Effector memory CD4-positive, alpha-beta T cell (primary cell): Measurements from ENCODE around the gene CAP2.

Experiments used
- DNase-seq, 3 donors: peaks; one replicate each; pipeline ENCODE4 v3.0.0-alpha.2; 2020
- H3K27ac ChIP-seq: 2 replicates; pipeline ENCODE4 v1.7.0; 2013; ENCODE audit warnings: mild to moderate bottlenecking, low read length, moderate library complexity; ENCODE audit not compliant: insufficient read depth, poor library complexity, severe bottlenecking
- H3K27me3 ChIP-seq: replicated peaks from 2 replicates; pipeline ENCODE4 v1.7.0; 2013; ENCODE audit warnings: mild to moderate bottlenecking, low read length; ENCODE audit not compliant: insufficient read depth, control insufficient read depth, poor library complexity, severe bottlenecking
- H3K36me3 ChIP-seq: 2 replicates; pipeline ENCODE4 v1.7.0; 2013; ENCODE audit warnings: mild to moderate bottlenecking, low read length, moderate library complexity; ENCODE audit not compliant: control insufficient read depth, insufficient read depth
- H3K4me1 ChIP-seq: 2 replicates; pipeline ENCODE4 v1.7.0; 2013; ENCODE audit warnings: low read length, mild to moderate bottlenecking; ENCODE audit not compliant: control insufficient read depth, insufficient read depth, poor library complexity, severe bottlenecking
- H3K4me3 ChIP-seq: 2 replicates; pipeline ENCODE4 v1.7.0; 2013; ENCODE audit warnings: low read length, low read depth, mild to moderate bottlenecking; ENCODE audit not compliant: insufficient read depth, poor library complexity, severe bottlenecking
- H3K9me3 ChIP-seq: 2 replicates; pipeline ENCODE4 v1.7.0; 2013; ENCODE audit warnings: mild to moderate bottlenecking, low read length, moderate library complexity; ENCODE audit not compliant: control insufficient read depth

The CAP2 gene

GRCh38 chr6:17452096-17452495 lies 58.7 kb downstream of the CAP2 start:
- Histone ChIP-seq H3K4me1 (no peaks in the 10 kb centered on the region), H3K36me3 (no peaks in the 10 kb centered on the region), H3K4me3 (no peak overlapping the region), H3K9me3 (no peaks in the 10 kb centered on the region), H3K27me3 (no peaks in the 10 kb centered on the region), H3K27ac (no peak overlapping the region)
- no peak for DNase-seq

- H3K9me3 ChIP-seq: no peaks in the 10 kb centered on the region
- H3K4me1 ChIP-seq: no peaks in the 10 kb centered on the region
- H3K27me3 ChIP-seq: no peaks in the 10 kb centered on the region
- H3K36me3 ChIP-seq: no peaks in the 10 kb centered on the region
- no peak overlapping the region for H3K27ac ChIP-seq
- H3K4me3 ChIP-seq: no peak overlapping the region
- DNase-seq: no peak
Measured at GRCh38 chr6:17454316-17455005, 61.1 kb downstream of the CAP2 start.

GRCh38 chr6:17455919-17456318 lies 62.5 kb downstream of the CAP2 start:
- no peak for DNase-seq
- Histone ChIP-seq H3K36me3 (no peaks in the 10 kb centered on the region), H3K4me3 (no peak overlapping the region), H3K27me3 (no peaks in the 10 kb centered on the region), H3K27ac (no peak overlapping the region), H3K4me1 (no peaks in the 10 kb centered on the region), H3K9me3 (no peaks in the 10 kb centered on the region)

- H3K4me3 ChIP-seq: no peak overlapping the region
- H3K27me3 ChIP-seq: no peaks in the 10 kb centered on the region
- H3K4me1 ChIP-seq: no peaks in the 10 kb centered on the region
- no peaks in the 10 kb centered on the region for H3K9me3 ChIP-seq
- DNase-seq: no peak
- H3K36me3 ChIP-seq: no peaks in the 10 kb centered on the region
- no peak overlapping the region for H3K27ac ChIP-seq
Measured at GRCh38 chr6:17456711-17457110, 63.3 kb downstream of the CAP2 start.

- H3K4me1 ChIP-seq: no peaks in the 10 kb centered on the region
- no peak for DNase-seq
- no peak overlapping the region for H3K4me3 ChIP-seq
- no peak overlapping the region for H3K27ac ChIP-seq
- H3K9me3 ChIP-seq: no peaks in the 10 kb centered on the region
- H3K36me3 ChIP-seq: no peaks in the 10 kb centered on the region
- no peaks in the 10 kb centered on the region for H3K27me3 ChIP-seq
Measured at GRCh38 chr6:17457405-17457804, 64.0 kb downstream of the CAP2 start.

GRCh38 chr6:17457956-17458355 lies 64.6 kb downstream of the CAP2 start:
- H3K27ac ChIP-seq: no peak overlapping the region
- no peak for DNase-seq
- H3K9me3 ChIP-seq: no peaks in the 10 kb centered on the region
- no peak overlapping the region for H3K4me3 ChIP-seq
- no peaks in the 10 kb centered on the region for H3K27me3 ChIP-seq
- H3K36me3 ChIP-seq: no peaks in the 10 kb centered on the region
- no peaks in the 10 kb centered on the region for H3K4me1 ChIP-seq

GRCh38 chr6:17458966-17459365 lies 65.6 kb downstream of the CAP2 start:
- DNase-seq: no peak
- Histone ChIP-seq H3K27me3 (no peaks in the 10 kb centered on the region), H3K27ac (no peak overlapping the region), H3K36me3 (no peaks in the 10 kb centered on the region), H3K9me3 (no peaks in the 10 kb centered on the region), H3K4me3 (no peak overlapping the region), H3K4me1 (no peaks in the 10 kb centered on the region)

- no peaks in the 10 kb centered on the region for H3K9me3 ChIP-seq
- DNase-seq: no peak
- no peaks in the 10 kb centered on the region for H3K27me3 ChIP-seq
- H3K4me3 ChIP-seq: no peak overlapping the region
- H3K27ac ChIP-seq: no peak overlapping the region
- no peaks in the 10 kb centered on the region for H3K36me3 ChIP-seq
- no peaks in the 10 kb centered on the region for H3K4me1 ChIP-seq
Measured at GRCh38 chr6:17460862-17461261, 67.5 kb downstream of the CAP2 start.

- no peak overlapping the region for H3K27ac ChIP-seq
- DNase-seq: no peak
- H3K36me3 ChIP-seq: no peaks in the 10 kb centered on the region
- no peak overlapping the region for H3K4me3 ChIP-seq
- no peaks in the 10 kb centered on the region for H3K4me1 ChIP-seq
- no peaks in the 10 kb centered on the region for H3K27me3 ChIP-seq
- H3K9me3 ChIP-seq: no peaks in the 10 kb centered on the region
Measured at GRCh38 chr6:17466147-17466546, 72.8 kb downstream of the CAP2 start.

- no peaks in the 10 kb centered on the region for H3K27me3 ChIP-seq
- H3K36me3 ChIP-seq: no peaks in the 10 kb centered on the region
- H3K4me3 ChIP-seq: no peak overlapping the region
- DNase-seq: no peak
- no peaks in the 10 kb centered on the region for H3K4me1 ChIP-seq
- no peaks in the 10 kb centered on the region for H3K9me3 ChIP-seq
- H3K27ac ChIP-seq: no peak overlapping the region
Measured at GRCh38 chr6:17466707-17467106, 73.3 kb downstream of the CAP2 start.
